ENCODE measurements around the gene DAB2. TPM values are rescaled to one million over a fixed set of nuclear protein-coding genes. Genes with fewer than 3 reads are reported as not detected.

The DAB2 gene
- total RNA-seq, 4 donors from 2014 or later = 22.9 to 57.4 (median 54.6) TPM

DNA sequence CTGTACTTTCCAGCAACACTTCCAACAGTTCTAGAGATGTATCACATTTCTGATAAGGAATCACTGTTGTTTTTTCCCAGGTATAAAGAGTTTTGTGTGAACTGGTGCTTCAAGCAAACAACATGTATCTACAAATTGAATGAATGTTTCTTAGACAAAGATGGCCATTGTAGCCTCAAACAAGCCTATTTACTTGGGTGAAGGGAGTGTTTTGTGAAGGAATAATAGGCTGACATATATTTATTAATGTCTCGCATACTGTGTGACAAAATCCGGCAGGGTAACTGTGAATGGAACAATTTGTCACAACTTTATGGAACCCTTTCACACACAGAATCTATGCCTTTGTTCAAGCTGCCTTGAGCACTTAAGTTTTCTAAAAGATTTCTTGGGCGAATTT is 24.8 kb upstream of the DAB2 start:
- Histone ChIP-seq H3K36me3 (no peaks in the 10 kb centered on the region), H3K4me1 (no peaks in the 10 kb centered on the region), H3K4me3 (replicated peaks in 1 of 3) (no peak overlapping the region), H3K27ac (no peak overlapping the region), H3K27me3 (no peaks in the 10 kb centered on the region), H3K9me3 (no peaks in the 10 kb centered on the region)
- DNase-seq = no peak
- intact Hi-C loops (cut with DNase I) = no loop called here
- TF ChIP-seq POLR2A (IDR thresholded peaks at IDR 0.05) (no peak), CTCF (IDR thresholded peaks at IDR 0.05) (no peak)
- WGBS, 2 donors = 62 to 96% methylated on average over 3 of the region's 3 CpGs

GRCh38 chr5:39448506-39449128 is 23.8 kb upstream of the DAB2 start:
- 80 to 88% methylated on average over 13 of the region's 13 CpGs for WGBS, 2 donors
- H3K27me3 ChIP-seq = no peaks in the 10 kb centered on the region

GRCh38 chr5:39447968-39448367 is 23.2 kb upstream of the DAB2 start:
- DNase-seq = no peak
- Histone ChIP-seq H3K9me3 (no peaks in the 10 kb centered on the region), H3K27me3 (no peaks in the 10 kb centered on the region), H3K36me3 (no peaks in the 10 kb centered on the region), H3K27ac (no peak overlapping the region), H3K4me1 (no peaks in the 10 kb centered on the region), H3K4me3 (replicated peaks in 1 of 3) (no peak overlapping the region)
- intact Hi-C loops (cut with DNase I) = no loop called here
- WGBS, 2 donors = 94 to 97% methylated on average over 12 of the region's 12 CpGs
- TF ChIP-seq CTCF (IDR thresholded peaks at IDR 0.05) = no peak
- no peak for TF ChIP-seq POLR2A (IDR thresholded peaks at IDR 0.05)

More at GRCh38 chr5:39448506-39449128, 23.8 kb upstream of the DAB2 start:
- H3K4me3 ChIP-seq (replicated peaks in 1 of 3) = no peak overlapping the region
- H3K9me3 ChIP-seq = no peaks in the 10 kb centered on the region
- H3K4me1 ChIP-seq = no peaks in the 10 kb centered on the region
- no peak for DNase-seq
- no peaks in the 10 kb centered on the region for H3K36me3 ChIP-seq
- TF ChIP-seq CTCF (IDR thresholded peaks at IDR 0.05) (no peak), POLR2A (IDR thresholded peaks at IDR 0.05) (no peak)
- no peak overlapping the region for H3K27ac ChIP-seq
- intact Hi-C loops (cut with DNase I) = no loop called here

DNA sequence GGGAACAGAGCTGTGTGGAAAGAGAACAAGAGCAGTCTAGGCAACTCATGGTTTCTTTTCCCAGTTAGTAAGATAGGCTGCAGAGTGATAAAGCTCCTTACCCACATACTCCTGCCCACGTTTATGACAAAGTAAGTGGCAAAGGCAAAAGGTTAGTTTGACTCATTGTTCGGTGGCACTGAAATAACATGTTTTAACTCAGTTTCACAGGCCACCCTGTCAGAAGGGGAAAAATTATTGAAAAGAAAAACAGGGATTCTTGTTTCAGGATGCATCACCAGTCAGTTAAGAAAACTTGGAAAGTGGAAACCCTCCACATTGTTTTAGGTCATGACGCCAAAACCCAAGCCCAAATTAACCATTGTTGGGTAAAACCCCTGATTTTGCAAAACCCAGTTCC is 22.3 kb upstream of the DAB2 start:
- DNase-seq = no peak
- WGBS, 2 donors = 66 to 68% methylated on average over 3 of the region's 3 CpGs
- TF ChIP-seq POLR2A (IDR thresholded peaks at IDR 0.05) = no peak
- no peak for TF ChIP-seq CTCF (IDR thresholded peaks at IDR 0.05)
- Histone ChIP-seq H3K27me3 (no peaks in the 10 kb centered on the region), H3K4me3 (replicated peaks in 1 of 3) (no peak overlapping the region), H3K36me3 (no peaks in the 10 kb centered on the region), H3K4me1 (no peaks in the 10 kb centered on the region), H3K9me3 (no peaks in the 10 kb centered on the region), H3K27ac (no peak overlapping the region)
- intact Hi-C loops (cut with DNase I) = no loop called here

DNA sequence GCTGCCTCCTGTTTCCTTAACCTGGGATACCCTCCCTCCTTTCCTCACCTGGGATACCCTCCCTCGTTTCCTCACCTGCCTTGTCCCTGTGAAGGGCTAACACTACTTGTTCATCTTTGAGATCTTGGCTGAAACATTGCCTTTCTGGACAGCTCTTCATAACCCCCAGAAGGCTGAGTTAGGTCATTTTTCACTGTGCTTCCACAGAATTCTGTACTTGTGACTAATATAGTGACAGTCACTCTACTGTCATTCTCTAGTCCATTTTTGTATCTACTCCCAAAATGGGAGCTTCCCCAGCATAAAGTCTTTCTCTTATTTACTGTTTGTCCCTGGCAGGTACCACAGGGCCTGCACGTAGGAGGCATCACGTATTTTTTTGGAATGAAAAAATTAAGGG is 21.5 kb upstream of the DAB2 start:
- intact Hi-C loops (cut with DNase I) = no loop called here
- DNase-seq = no peak
- no peaks in the 10 kb centered on the region for H3K27me3 ChIP-seq
- WGBS, 2 donors = 84 to 89% methylated on average over 3 of the region's 3 CpGs
- no peaks in the 10 kb centered on the region for H3K36me3 ChIP-seq
- no peak overlapping the region for H3K4me3 ChIP-seq (replicated peaks in 1 of 3)
- no peaks in the 10 kb centered on the region for H3K9me3 ChIP-seq
- no peak overlapping the region for H3K27ac ChIP-seq
- H3K4me1 ChIP-seq = no peaks in the 10 kb centered on the region
- TF ChIP-seq POLR2A (IDR thresholded peaks at IDR 0.05) = no peak
- TF ChIP-seq CTCF (IDR thresholded peaks at IDR 0.05) = no peak

All from thyroid gland (tissue), 4 donors.